Fibroblast of lung (primary cell): ENCODE data around the gene TARS3. TPM values are rescaled to one million over a fixed set of nuclear protein-coding genes. Genes with fewer than 3 reads are reported as not detected.

Experiments used
- DNase-seq, 2 donors: peaks; one replicate each; pipeline versions ENCODE4 v3.0.0 to v3.0.0-alpha.2; 2010; ENCODE audit warnings: low read depth in 2 of 2
- H2AFZ ChIP-seq: 2 replicates; pipeline ENCODE4 v1.5.1; 2012; ENCODE audit warnings: low read length, control low read depth, inconsistent platforms
- H3K27ac ChIP-seq: 2 replicates; pipeline ENCODE4 v1.5.1; 2011; ENCODE audit warnings: low read length, control low read depth; ENCODE audit not compliant: insufficient read depth
- H3K27me3 ChIP-seq: 2 replicates; pipeline ENCODE4 v1.5.1; 2011; ENCODE audit warnings: mild to moderate bottlenecking, low read length; ENCODE audit not compliant: control insufficient read depth, insufficient read depth
- H3K36me3 ChIP-seq: 2 replicates; pipeline ENCODE4 v1.5.1; 2011; ENCODE audit warnings: low read length; ENCODE audit not compliant: control insufficient read depth, insufficient read depth
- H3K4me1 ChIP-seq: 2 replicates; pipeline ENCODE4 v1.5.1; 2011; ENCODE audit warnings: low read length; ENCODE audit not compliant: control insufficient read depth, insufficient read depth; ENCODE audit errors: extremely low read depth
- H3K4me2 ChIP-seq: 2 replicates; pipeline ENCODE4 v1.5.1; 2011; ENCODE audit warnings: low read length, control low read depth; ENCODE audit not compliant: insufficient read depth; ENCODE audit errors: extremely low read depth
- H3K4me3 ChIP-seq, 4 experiments: fragments of 200-600 bp in 1 of 4; sonication (generic) in 1 of 4; replicated peaks in 1 of 4; 2 replicates each; pipeline ENCODE4 v1.5.1; 2011 to 2016; ENCODE audit warnings: low read length in 4 of 4, low read depth in 3 of 4, mild to moderate bottlenecking in 3 of 4, control low read depth in 2 of 4, inconsistent platforms in 1 of 4, mixed read lengths in 1 of 4; ENCODE audit not compliant: insufficient read depth in 1 of 4; ENCODE audit errors: control extremely low read depth in 1 of 4
- H3K79me2 ChIP-seq: 2 replicates; pipeline ENCODE4 v1.5.1; 2012; ENCODE audit warnings: mild to moderate bottlenecking, low read length, inconsistent platforms; ENCODE audit not compliant: control insufficient read depth, insufficient read depth
- H3K9ac ChIP-seq: 2 replicates; pipeline ENCODE4 v1.5.1; 2011; ENCODE audit warnings: mild to moderate bottlenecking, low read length, control low read depth; ENCODE audit not compliant: insufficient read depth
- H3K9me3 ChIP-seq: 2 replicates; pipeline ENCODE4 v1.5.1; 2012; ENCODE audit warnings: low read depth, low read length; ENCODE audit not compliant: control insufficient read depth, insufficient read depth
- H4K20me1 ChIP-seq: 2 replicates; pipeline ENCODE4 v1.5.1; 2011; ENCODE audit warnings: low read length; ENCODE audit not compliant: control insufficient read depth, insufficient read depth; ENCODE audit errors: extremely low read depth
- CTCF ChIP-seq, 2 donors: IDR thresholded peaks in 1 of 2; conservative IDR thresholded peaks in 1 of 2; 1 replicate in 1 of 2; 2 replicates in 1 of 2; pipeline ENCODE4 v1.5.1; 2011 to 2012; ENCODE audit warnings: low read length in 2 of 2, control low read depth in 1 of 2, inconsistent platforms in 1 of 2, low read depth in 1 of 2, mild to moderate bottlenecking in 1 of 2
- EZH2 ChIP-seq: IDR thresholded peaks from 2 replicates; pipeline ENCODE4 v1.5.1; 2012; ENCODE audit warnings: low read length, control low read depth, mild to moderate bottlenecking; ENCODE audit errors: missing control alignments
- polyA plus RNA-seq, 2 donors: library from polyadenylated mRNA; depleted of rRNA in 1 of 2; stranded (reverse) in 1 of 2; unstranded in 1 of 2; fragments of >200 nt; gene quantifications; 2 replicates each; pipeline ENCODE4 v1.2.1, GENCODE V29; 2011 to 2012; ENCODE audit warnings: missing spikeins in 1 of 2
- total RNA-seq: library from RNA; depleted of rRNA; stranded (reverse); fragments of >200 nt; gene quantifications from 2 replicates; pipeline ENCODE4 v1.2.1, GENCODE V29; 2014

TARS3 gene
- total and polyA plus RNA-seq, 2 donors (not counting 1 experiment from before 2014, with no cell fraction given): 4.3 to 23.3 TPM

GRCh38 chr15:101611580-101612299 is 112.5 kb downstream of the TARS3 start:
- Histone ChIP-seq H3K79me2 (no peaks in the 10 kb centered on the region), H3K4me2 (no peak overlapping the region), H3K9me3 (no peaks in the 10 kb centered on the region), H3K36me3 (no peaks in the 10 kb centered on the region), H3K4me1 (no peaks in the 10 kb centered on the region), H3K9ac (no peak overlapping the region), H3K27me3 (peaks cover 5% of the 10 kb centered on the region), H2AFZ (no peak overlapping the region), H3K4me3 (no peak overlapping the region), H4K20me1 (no peaks in the 10 kb centered on the region), H3K27ac (no peak overlapping the region)
- no peak for DNase-seq
- TF ChIP-seq EZH2: no peak
- no peak for TF ChIP-seq CTCF (conservative IDR thresholded peaks at IDR 0.05 in 1 of 2, IDR thresholded peaks at IDR 0.05 in 1 of 2; ENCODE audit: low read depth in 1 of 2, low read length in 2 of 2)

- Histone ChIP-seq H3K79me2 (no peaks in the 10 kb centered on the region), H3K9ac (no peak overlapping the region), H3K4me1 (no peaks in the 10 kb centered on the region), H3K4me3 (no peak overlapping the region), H3K27ac (no peak overlapping the region), H3K27me3 (peaks cover 5% of the 10 kb centered on the region), H4K20me1 (no peaks in the 10 kb centered on the region), H3K9me3 (no peaks in the 10 kb centered on the region), H3K4me2 (no peak overlapping the region), H3K36me3 (no peaks in the 10 kb centered on the region), H2AFZ (no peak overlapping the region)
- TF ChIP-seq EZH2 (no peak), CTCF (conservative IDR thresholded peaks at IDR 0.05 in 1 of 2, IDR thresholded peaks at IDR 0.05 in 1 of 2; ENCODE audit: low read depth in 1 of 2, low read length in 2 of 2) (no peak)
- DNase-seq: no peak
These were observed 113.3 kb downstream of the TARS3 start for GRCh38 chr15:101611007-101611406.

DNA sequence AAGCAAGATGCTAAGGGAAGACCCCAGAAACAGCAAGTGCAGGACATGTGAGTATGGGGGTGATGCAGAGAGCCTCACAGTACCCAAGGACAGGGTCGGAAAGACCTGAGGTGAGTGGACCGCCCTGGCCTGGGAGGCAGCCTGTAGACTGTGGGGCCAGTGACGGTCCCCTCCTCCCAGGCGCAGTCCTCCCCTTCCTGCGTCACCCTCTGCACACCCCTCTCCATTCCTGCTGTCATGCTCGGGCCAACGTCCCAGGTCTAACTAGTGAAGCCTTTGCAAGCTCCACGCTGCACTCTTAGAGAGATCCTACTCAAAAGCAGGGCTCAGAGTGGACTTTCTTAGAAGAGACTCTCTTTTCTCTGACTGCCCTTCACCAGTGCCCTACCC is 113.7 kb downstream of the TARS3 start:
- H3K36me3 ChIP-seq: no peaks in the 10 kb centered on the region
- H3K27ac ChIP-seq: no peak overlapping the region
- no peaks in the 10 kb centered on the region for H3K79me2 ChIP-seq
- no peak overlapping the region for H3K9ac ChIP-seq
- H3K4me2 ChIP-seq: no peak overlapping the region
- no peak overlapping the region for H3K4me3 ChIP-seq
- no peak overlapping the region for H2AFZ ChIP-seq
- no peak for DNase-seq
- no peaks in the 10 kb centered on the region for H3K4me1 ChIP-seq
- TF ChIP-seq CTCF (conservative IDR thresholded peaks at IDR 0.05 in 1 of 2, IDR thresholded peaks at IDR 0.05 in 1 of 2; ENCODE audit: low read depth in 1 of 2, low read length in 2 of 2): no peak
- TF ChIP-seq EZH2: no peak
- no peaks in the 10 kb centered on the region for H4K20me1 ChIP-seq
- no peaks in the 10 kb centered on the region for H3K9me3 ChIP-seq
- peaks cover 5% of the 10 kb centered on the region for H3K27me3 ChIP-seq
